Neural crest cell (in vitro differentiated cells): Measurements from ENCODE around the gene CXorf65. TPM values are rescaled to one million over a fixed set of nuclear protein-coding genes. Genes with fewer than 3 reads are reported as not detected.

Source experiments
- DNase-seq: peaks from one replicate; pipeline ENCODE4 v3.0.0; 2021; ENCODE audit warnings: low read depth, mixed read lengths, low spot score
- H3K27ac Mint-ChIP-seq: one replicate; pipeline ENCODE4 v1.8.0; 2021; ENCODE audit warnings: mild to moderate bottlenecking, mixed read lengths; ENCODE audit not compliant: unreplicated experiment
- H3K27me3 Mint-ChIP-seq: 2 replicates; pipeline ENCODE4 v1.8.0; 2021; ENCODE audit warnings: low read depth, mild to moderate bottlenecking, mixed read lengths
- H3K36me3 Mint-ChIP-seq: 2 replicates; pipeline ENCODE4 v1.8.0; 2021; ENCODE audit warnings: low read depth, mild to moderate bottlenecking, mixed read lengths
- H3K4me1 Mint-ChIP-seq: 2 replicates; pipeline ENCODE4 v1.8.0; 2021; ENCODE audit warnings: mixed read lengths
- H3K4me3 Mint-ChIP-seq: one replicate; pipeline ENCODE4 v1.8.0; 2021; ENCODE audit warnings: mild to moderate bottlenecking, mixed read lengths
- H3K9me3 Mint-ChIP-seq: 2 replicates; pipeline ENCODE4 v1.8.0; 2021; ENCODE audit warnings: mixed read lengths
- CTCF ChIP-seq: fragments of 200-600 bp; sonication (generic); conservative IDR thresholded peaks from 2 replicates; pipeline ENCODE4 v1.5.0; 2021; ENCODE audit warnings: antibody characterized with exemption, mild to moderate bottlenecking
- long read RNA-seq: library from polyadenylated mRNA; unstranded; transcript quantifications from one replicate; pipeline ENCODE4 v2.0.0, GENCODE V29; 2020
- total RNA-seq: library from RNA; stranded (reverse); gene quantifications from 2 replicates; pipeline ENCODE4 v1.2.1, GENCODE V29; 2021

The CXorf65 gene
- total RNA-seq, result not detected in 2 replicates
- long read RNA-seq, result 0 reads

- peaks cover 4% of the 10 kb centered on the region for H3K9me3 Mint-ChIP-seq
- peaks cover 2% of the 10 kb centered on the region for H3K36me3 Mint-ChIP-seq
- peak within 1 kb of the TSS; percentile 86 for H3K27ac Mint-ChIP-seq
These were observed at the start of gene CXorf65 for GRCh38 chrX:71106427-71106826. Gene CXorf65 (minus strand): TSS chrX:71106740. CDS start chrX:71106556, 184 bp downstream.

GRCh38 chrX:71154641-71155040, 48.1 kb upstream of the CXorf65 start:
- Mint-ChIP-seq H3K9me3 (no peaks in the 10 kb centered on the region), H3K27ac (no peak overlapping the region), H3K4me1 (no peaks in the 10 kb centered on the region), H3K4me3 (no peak overlapping the region), H3K27me3 (no peaks in the 10 kb centered on the region), H3K36me3 (peaks cover 11% of the 10 kb centered on the region)
- TF ChIP-seq CTCF, result no peak
- no peak for DNase-seq

More at GRCh38 chrX:71106427-71106826, at the start of gene CXorf65:
- no peak for TF ChIP-seq CTCF
- peaks cover 52% of the 10 kb centered on the region for H3K4me1 Mint-ChIP-seq
- peak within 1 kb of the TSS; percentile 44 for H3K4me3 Mint-ChIP-seq
- H3K27me3 Mint-ChIP-seq, result no peaks in the 10 kb centered on the region
- DNase-seq, result no peak

GRCh38 chrX:71154196-71154595, 47.7 kb upstream of the CXorf65 start:
- Mint-ChIP-seq H3K9me3 (no peaks in the 10 kb centered on the region), H3K27ac (no peak overlapping the region), H3K4me3 (no peak overlapping the region), H3K36me3 (peaks cover 11% of the 10 kb centered on the region), H3K4me1 (no peaks in the 10 kb centered on the region), H3K27me3 (no peaks in the 10 kb centered on the region)
- TF ChIP-seq CTCF, result no peak
- no peak for DNase-seq

GRCh38 chrX:71151366-71151765, 44.8 kb upstream of the CXorf65 start:
- Mint-ChIP-seq H3K36me3 (peaks cover 9% of the 10 kb centered on the region), H3K4me1 (peaks cover 12% of the 10 kb centered on the region), H3K4me3 (no peak overlapping the region), H3K27ac (no peak overlapping the region), H3K27me3 (peaks cover 1% of the 10 kb centered on the region), H3K9me3 (no peaks in the 10 kb centered on the region)
- DNase-seq, result no peak
- no peak for TF ChIP-seq CTCF

GRCh38 chrX:71148278-71148663, 41.7 kb upstream of the CXorf65 start:
- H3K9me3 Mint-ChIP-seq, result no peaks in the 10 kb centered on the region
- H3K36me3 Mint-ChIP-seq, result no peaks in the 10 kb centered on the region
- H3K4me3 Mint-ChIP-seq, result peak overlapping the region; percentile 54
- peaks cover 24% of the 10 kb centered on the region for H3K4me1 Mint-ChIP-seq
- DNase-seq, result no peak
- peak overlapping the region; percentile 57 for H3K27ac Mint-ChIP-seq
- no peak for TF ChIP-seq CTCF
- peaks cover 8% of the 10 kb centered on the region for H3K27me3 Mint-ChIP-seq
